H1 (cell line): ENCODE results near the gene GKN2. TPM values are rescaled to one million over a fixed set of nuclear protein-coding genes. Genes with fewer than 3 reads are reported as not detected.

ENCODE experiments used
- CTCF ChIA-PET: fragments of 300-600 bp; sonication (Branson Sonifier 250); formaldehyde crosslinking; loops from one replicate; lab custom pipeline; 2021; ENCODE audit not compliant: partially characterized antibody; lab: Charles Lee
- POLR2A ChIA-PET: fragments of 300-600 bp; sonication (Branson Sonifier 250); formaldehyde crosslinking; loops from one replicate; lab custom pipeline; 2021; ENCODE audit warnings: inconsistent platforms; ENCODE audit not compliant: partially characterized antibody; lab: Charles Lee
- DNase-seq, 2 experiments: peaks; one replicate each; pipeline versions ENCODE4 v3.0.0 to v3.0.0-alpha.2; 2010 to 2022; ENCODE audit warnings: low spot score in 2 of 2, low read depth in 1 of 2, mixed read lengths in 1 of 2
- FAIRE-seq: peaks from 2 replicates; lab custom pipeline; 2011; peaks lifted over from hg19 to GRCh38; lab: Jason Lieb, UNC
- H2AFZ ChIP-seq: 2 replicates; pipeline ENCODE4 v1.8.1; 2012; ENCODE audit warnings: low read length, inconsistent platforms
- H2AK5ac ChIP-seq: 2 replicates; pipeline ENCODE4 v1.6.1; 2013; ENCODE audit warnings: low read depth, low read length
- H2BK120ac ChIP-seq: replicated peaks from 2 replicates; pipeline ENCODE3; 2013; ENCODE audit warnings: low read depth, low read length, inconsistent platforms
- H2BK12ac ChIP-seq: 2 replicates; pipeline ENCODE4 v1.6.1; 2013; ENCODE audit warnings: low read depth, low read length
- H2BK15ac ChIP-seq: 2 replicates; pipeline ENCODE4 v1.6.1; 2013; ENCODE audit warnings: low read length
- H2BK20ac ChIP-seq: 2 replicates; pipeline ENCODE4 v1.6.1; 2013; ENCODE audit warnings: low read length
- H2BK5ac ChIP-seq: 2 replicates; pipeline ENCODE4 v1.6.1; 2013; ENCODE audit warnings: low read depth, low read length
- H3K14ac ChIP-seq: 2 replicates; pipeline ENCODE4 v1.6.1; 2013; ENCODE audit warnings: inconsistent platforms; ENCODE audit not compliant: insufficient read length
- H3K18ac ChIP-seq: 2 replicates; pipeline ENCODE4 v1.6.1; 2013; ENCODE audit warnings: low read length; ENCODE audit errors: extremely low read depth
- H3K23ac ChIP-seq: 2 replicates; pipeline ENCODE4 v1.6.1; 2013; ENCODE audit warnings: inconsistent platforms; ENCODE audit not compliant: insufficient read length
- H3K23me2 ChIP-seq: 2 replicates; pipeline ENCODE4 v1.6.1; 2013; ENCODE audit warnings: low read depth, low read length
- H3K27ac ChIP-seq: 2 replicates; pipeline ENCODE4 v1.6.1; 2011; ENCODE audit warnings: low read depth, low read length, inconsistent platforms
- H3K27me3 ChIP-seq, 4 experiments: replicated peaks in 1 of 4; 1 replicate in 1 of 4; 2 replicates in 3 of 4; pipeline versions ENCODE4 v1.6.1 to v1.8.1; 2011 to 2013; ENCODE audit warnings: low read length in 3 of 4, mild to moderate bottlenecking in 3 of 4, inconsistent platforms in 2 of 4, mixed read lengths in 2 of 4, moderate library complexity in 1 of 4; ENCODE audit not compliant: control insufficient read depth in 3 of 4, insufficient read depth in 3 of 4; ENCODE audit errors: extremely low read depth in 1 of 4
- H3K36me3 ChIP-seq, 4 experiments: 2 replicates each; pipeline versions ENCODE4 v1.6.1 to v1.8.1; 2011 to 2013; ENCODE audit warnings: mild to moderate bottlenecking in 4 of 4, low read length in 3 of 4, moderate library complexity in 2 of 4, control low read depth in 1 of 4, inconsistent platforms in 1 of 4; ENCODE audit not compliant: insufficient read depth in 4 of 4, control insufficient read depth in 2 of 4
- H3K4ac ChIP-seq: replicated peaks from 2 replicates; pipeline ENCODE3; 2013; ENCODE audit warnings: low read length, low read depth, mixed read lengths, inconsistent platforms; ENCODE audit not compliant: insufficient read length
- H3K4me1 ChIP-seq, 4 experiments: replicated peaks in 1 of 4; 1 replicate in 1 of 4; 2 replicates in 3 of 4; pipeline versions ENCODE4 v1.6.1 to v1.8.1; 2011 to 2013; ENCODE audit warnings: low read length in 3 of 4, inconsistent platforms in 2 of 4, mixed read lengths in 1 of 4; ENCODE audit not compliant: insufficient read depth in 4 of 4, control insufficient read depth in 3 of 4
- H3K4me2 ChIP-seq, 2 experiments: 2 replicates each; pipeline versions ENCODE4 v1.6.1 to v1.8.1; 2011 to 2013; ENCODE audit warnings: low read depth in 2 of 2, low read length in 2 of 2, control low read depth in 1 of 2, inconsistent platforms in 1 of 2, mild to moderate bottlenecking in 1 of 2; ENCODE audit not compliant: insufficient read depth in 1 of 2
- H3K4me3 ChIP-seq, 4 experiments: fragments of 200-600, 300-600 bp in 1 of 4; sonication (generic), shearing (Covaris generic), sonication (Bioruptor Twin) in 1 of 4; 2 replicates each; pipeline versions ENCODE4 v1.5.1 to v1.8.1; 2011 to 2016; ENCODE audit warnings: low read length in 4 of 4, low read depth in 3 of 4, control low read depth in 2 of 4, inconsistent platforms in 2 of 4, mild to moderate bottlenecking in 2 of 4, mixed read lengths in 1 of 4, moderate library complexity in 1 of 4; ENCODE audit not compliant: insufficient read depth in 2 of 4; ENCODE audit errors: extremely low read depth in 1 of 4
- H3K56ac ChIP-seq: replicated peaks from 2 replicates; pipeline ENCODE3; 2013; ENCODE audit warnings: low read depth, mild to moderate bottlenecking, mixed read lengths, low read length, inconsistent platforms; ENCODE audit not compliant: insufficient read length
- H3K79me1 ChIP-seq: 2 replicates; pipeline ENCODE4 v1.6.1; 2013; ENCODE audit warnings: low read depth, low read length, control low read depth
- H3K79me2 ChIP-seq, 2 experiments: 2 replicates each; pipeline versions ENCODE4 v1.6.1 to v1.8.1; 2012 to 2013; ENCODE audit warnings: low read length in 2 of 2, mild to moderate bottlenecking in 2 of 2, inconsistent platforms in 1 of 2; ENCODE audit not compliant: insufficient read depth in 2 of 2, control insufficient read depth in 1 of 2
- H3K9ac ChIP-seq, 4 experiments: replicated peaks in 1 of 4; 1 replicate in 1 of 4; 2 replicates in 3 of 4; pipeline versions ENCODE4 v1.6.1 to v1.8.1; 2011 to 2013; ENCODE audit warnings: low read depth in 3 of 4, low read length in 3 of 4, control low read depth in 2 of 4, mild to moderate bottlenecking in 2 of 4, moderate library complexity in 2 of 4, inconsistent platforms in 1 of 4; ENCODE audit errors: extremely low read depth in 1 of 4
- H3K9me3 ChIP-seq, 2 experiments: 2 replicates each; pipeline versions ENCODE4 v1.6.1 to v1.8.1; 2012 to 2013; ENCODE audit warnings: mild to moderate bottlenecking in 2 of 2, moderate library complexity in 2 of 2, control low read depth in 1 of 2, inconsistent platforms in 1 of 2, low read depth in 1 of 2, low read length in 1 of 2, mixed read lengths in 1 of 2; ENCODE audit not compliant: insufficient read depth in 2 of 2
- H4K20me1 ChIP-seq, 2 experiments: replicated peaks in 1 of 2; 2 replicates each; pipeline versions ENCODE3 to v1.8.1; 2011 to 2013; ENCODE audit warnings: inconsistent platforms in 2 of 2, low read length in 2 of 2, mild to moderate bottlenecking in 1 of 2; ENCODE audit not compliant: insufficient read depth in 2 of 2, control insufficient read depth in 1 of 2
- H4K5ac ChIP-seq: 2 replicates; pipeline ENCODE4 v1.6.1; 2013; ENCODE audit warnings: low read length, low read depth, mixed read lengths, inconsistent platforms; ENCODE audit not compliant: insufficient read length
- H4K8ac ChIP-seq: 2 replicates; pipeline ENCODE4 v1.8.0; 2013; ENCODE audit warnings: mild to moderate bottlenecking, moderate library complexity, low read length, inconsistent platforms; ENCODE audit not compliant: insufficient read depth; ENCODE audit errors: extremely low read depth
- H4K91ac ChIP-seq: replicated peaks from 2 replicates; pipeline ENCODE3; 2013; ENCODE audit warnings: low read length, mixed read lengths, inconsistent platforms; ENCODE audit not compliant: insufficient read length
- ATF2 ChIP-seq: IDR thresholded peaks from 2 replicates; pipeline ENCODE4 v1.6.1; 2012; ENCODE audit warnings: low read length, inconsistent platforms
- BACH1 ChIP-seq: IDR thresholded peaks from 2 replicates; pipeline ENCODE4 v1.6.1; 2012; ENCODE audit warnings: low read length, improper control_type of control experiment
- CREB1 ChIP-seq: IDR thresholded peaks from 2 replicates; pipeline ENCODE4 v1.6.1; 2012; ENCODE audit warnings: inconsistent platforms
- CTCF ChIP-seq, 3 experiments: IDR thresholded peaks; 1 replicate in 2 of 3; 2 replicates in 1 of 3; pipeline versions ENCODE4 v1.5.1 to v1.6.1; 2011; ENCODE audit warnings: low read length in 3 of 3, mild to moderate bottlenecking in 3 of 3, inconsistent platforms in 2 of 3, low read depth in 1 of 3, moderate library complexity in 1 of 3; ENCODE audit not compliant: insufficient read depth in 1 of 3; ENCODE audit errors: control extremely low read depth in 1 of 3
- EGR1 ChIP-seq: IDR thresholded peaks from 2 replicates; pipeline ENCODE4 v1.6.1; 2011; ENCODE audit warnings: low read depth, low read length, borderline replicate concordance
- EZH2 ChIP-seq: fragments of 200-600 bp; sonication (generic); IDR thresholded peaks from 2 replicates; pipeline ENCODE4 v1.7.1; 2012; ENCODE audit warnings: low read depth, mild to moderate bottlenecking, moderate library complexity, low read length, inconsistent platforms; ENCODE audit not compliant: severe bottlenecking
- RBBP5 ChIP-seq: IDR thresholded peaks from 2 replicates; pipeline ENCODE4 v1.7.1; 2012; ENCODE audit warnings: low read depth, mild to moderate bottlenecking, inconsistent platforms, low read length, moderate library complexity, borderline replicate concordance
- SIN3A ChIP-seq, 2 experiments: IDR thresholded peaks in 1 of 2; conservative IDR thresholded peaks in 1 of 2; 2 replicates each; pipeline ENCODE4 v1.6.1; 2011 to 2012; ENCODE audit warnings: low read length in 2 of 2, improper control_type of control experiment in 1 of 2, low read depth in 1 of 2, mild to moderate bottlenecking in 1 of 2
- SIRT6 ChIP-seq: IDR thresholded peaks from one replicate; pipeline ENCODE4 v1.7.1; 2012; ENCODE audit warnings: low read length, inconsistent platforms
- TAF1 ChIP-seq: IDR thresholded peaks from 2 replicates; pipeline ENCODE4 v1.6.1; 2011; ENCODE audit warnings: mild to moderate bottlenecking, low read depth, low read length
- WGBS, 2 experiments: shearing (Covaris generic) in 1 of 2; methylation state at CpG; one replicate each; pipeline versions ENCODE4 v1.1.6 to v1.1.7; 2013 to 2015; ENCODE audit warnings: low lambda C conversion rate in 2 of 2, mixed read lengths in 2 of 2, inconsistent platforms in 1 of 2, low coverage in 1 of 2, missing lambda C conversion rate in 1 of 2; ENCODE audit not compliant: insufficient replicate concordance in 2 of 2, insufficient coverage in 1 of 2, insufficient read length in 1 of 2; ENCODE audit errors: extremely low coverage in 1 of 2, missing lambda C conversion rate in 1 of 2; 5-methylcytosine and 5-hydroxymethylcytosine counted together
- polyA plus RNA-seq, 7 experiments: library from polyadenylated mRNA; depleted of rRNA in 3 of 7; stranded (reverse) in 5 of 7; unstranded in 2 of 7; fragments of >200 nt in 5 of 7; fragments of 200-250 nt in 2 of 7; gene quantifications; 1 replicate in 5 of 7; 2 replicates in 1 of 7; 4 replicates in 1 of 7; pipeline versions ENCODE4 v1.2.1 to v1.2.3, GENCODE V29; 2011 to 2013; ENCODE audit warnings: missing spikeins in 2 of 7, mixed read lengths in 2 of 7
- total RNA-seq: library from RNA; stranded (reverse); fragmentation: NEBNext Ultra II Directional; extraction: Animal tissue kit (Norgen Biotek cat#: 25700); gene quantifications from 2 replicates; pipeline ENCODE4 v1.2.1, GENCODE V29; 2021

GKN2 gene
- total and polyA plus RNA-seq, 2 of the 8 experiments (the other 6 are each of a cell fraction or from before 2014, with no cell fraction given), result not detected

- H3K4me2 ChIP-seq, result no peak overlapping the region
- H3K27me3 ChIP-seq, result no peaks in the 10 kb centered on the region
- H2AFZ ChIP-seq, result no peak overlapping the region
- H2AK5ac ChIP-seq, result no peak overlapping the region
- POLR2A ChIA-PET, result no interaction called here
- no peak overlapping the region for H2BK15ac ChIP-seq
- H3K23me2 ChIP-seq, result no peaks in the 10 kb centered on the region
- H3K4me1 ChIP-seq, result no peaks in the 10 kb centered on the region
- 86% methylated on average over 2 of the region's 2 CpGs; no CpG with 5 or more reads in 1 of the 2 experiments for WGBS, 2 experiments
- H3K4me3 ChIP-seq, result no peak overlapping the region
- no peak overlapping the region for H3K27ac ChIP-seq
- no peak overlapping the region for H4K5ac ChIP-seq
- H3K4ac ChIP-seq, result no peak overlapping the region
- H4K91ac ChIP-seq, result no peak overlapping the region
- FAIRE-seq, result no peak
- no peak overlapping the region for H2BK20ac ChIP-seq
- no peak overlapping the region for H2BK5ac ChIP-seq
- no peak overlapping the region for H4K8ac ChIP-seq
- H3K36me3 ChIP-seq, result no peaks in the 10 kb centered on the region
- H3K56ac ChIP-seq, result no peak overlapping the region
- H3K14ac ChIP-seq, result no peak overlapping the region
- H3K23ac ChIP-seq, result no peak overlapping the region
- CTCF ChIA-PET, result interaction anchor here (0.6 to 1.5 kb wide), 3 partner anchors 10 to 473 kb away, joined by 3 to 9 read pairs (median 3); no protein-coding TSS in a partner anchor
- no peaks in the 10 kb centered on the region for H3K79me1 ChIP-seq
- no peak overlapping the region for H3K18ac ChIP-seq
- H2BK120ac ChIP-seq, result no peak overlapping the region
- DNase-seq, result no peak
- H3K9ac ChIP-seq, result no peak overlapping the region
- no peaks in the 10 kb centered on the region for H3K79me2 ChIP-seq
- no peaks in the 10 kb centered on the region for H4K20me1 ChIP-seq
- H2BK12ac ChIP-seq, result no peak overlapping the region
- H3K9me3 ChIP-seq, result no peaks in the 10 kb centered on the region; a peak in 1 of 4 replicates
- TF ChIP-seq ATF2 (no peak), TAF1 (no peak), BACH1 (no peak), CTCF (IDR thresholded peaks at IDR 0.05; ENCODE audit: control extremely low read depth in 1 of 3, insufficient read depth in 1 of 3, low read depth in 1 of 3, low read length in 3 of 3) (no peak), EZH2 (no peak), EGR1 (no peak), SIN3A (conservative IDR thresholded peaks at IDR 0.05 in 1 of 2, IDR thresholded peaks at IDR 0.05 in 1 of 2; ENCODE audit: low read depth in 1 of 2, low read length in 2 of 2) (no peak), SIRT6 (no peak), CREB1 (no peak), RBBP5 (no peak)
Observed at GRCh38 chr2:68936427-68936826, 16.3 kb downstream of the GKN2 start.
